ENCODE measurements around the gene TCERG1L. TPM values are rescaled to one million over a fixed set of nuclear protein-coding genes. Genes with fewer than 3 reads are reported as not detected.

Gene TCERG1L
- total RNA-seq (2022) = not detected in 2 replicates
- not detected for Bru-seq, nascent RNA
- not detected for BruChase-seq, experiment 1, labeled RNA remaining after a 6-hour chase
- BruChase-seq, experiment 2, labeled RNA remaining after a 2-hour chase = not detected
- long read RNA-seq = 0 reads

DNA sequence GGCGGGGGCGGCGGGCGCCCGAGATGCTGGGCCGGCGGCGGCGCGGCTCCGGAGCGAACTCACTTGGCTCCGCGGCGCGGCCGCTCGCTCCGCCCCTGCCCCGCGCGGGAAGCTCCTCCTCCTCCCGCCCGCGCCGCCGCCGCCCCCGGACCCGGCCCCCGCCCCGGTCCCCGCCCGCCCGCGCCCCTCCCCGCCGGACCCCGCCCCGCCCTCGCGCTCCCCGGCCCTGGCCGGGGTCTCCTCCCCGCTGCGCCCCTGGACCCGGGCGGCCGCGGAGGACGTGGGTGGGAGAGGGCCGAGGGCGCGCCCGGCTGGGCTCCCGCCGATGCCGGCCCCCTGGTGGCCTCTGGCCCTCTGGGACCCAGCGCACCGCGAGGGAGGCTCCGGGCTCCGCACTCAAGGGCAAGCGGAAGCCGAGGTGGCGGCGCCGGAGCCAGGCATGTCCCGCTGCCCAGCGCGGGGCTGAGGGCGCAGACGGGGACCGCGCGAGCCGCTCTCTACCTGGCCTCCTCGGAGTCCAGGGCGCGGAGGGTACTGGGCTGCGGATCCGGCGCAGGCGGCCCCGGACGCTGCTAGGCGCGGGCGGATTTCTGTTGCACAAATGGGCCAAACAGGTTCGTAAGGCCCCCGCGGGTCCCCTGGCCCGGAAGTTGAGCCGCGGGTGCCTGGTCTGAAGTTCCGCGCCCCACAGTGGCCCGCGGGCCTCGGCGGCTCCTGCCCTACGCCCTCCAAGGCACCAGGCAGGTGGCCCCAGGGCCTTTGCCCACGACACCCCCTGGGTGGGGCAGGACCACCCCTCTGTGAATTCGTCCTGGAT is at the start of gene TCERG1L:
TCERG1L (minus strand) TSS at position 61 of the 817 bp plus-strand sequence. CDS start 86 bp downstream, outside the sequence.
- H3K4me3 Mint-ChIP-seq (ENCODE audit: low read depth, unreplicated experiment) = no peak within 1 kb of the TSS
- H3K4me1 Mint-ChIP-seq (ENCODE audit: low read depth, unreplicated experiment) = no peaks in the 10 kb centered on the region
- no peak for DNase-seq
- intact Hi-C loops (cut with micrococcal nuclease; ENCODE audit: unreplicated experiment) = no loop called here
- peaks cover 8% of the 10 kb centered on the region for H3K36me3 Mint-ChIP-seq (ENCODE audit: insufficient read depth, unreplicated experiment)
- no peak within 1 kb of the TSS for H3K27ac Mint-ChIP-seq (ENCODE audit: unreplicated experiment)
- CTCF ChIA-PET = no interaction called here
- H3K9me3 Mint-ChIP-seq (ENCODE audit: low read depth, unreplicated experiment) = no peaks in the 10 kb centered on the region
- no peaks in the 10 kb centered on the region for H3K27me3 Mint-ChIP-seq (ENCODE audit: unreplicated experiment)
- no peak for TF ChIP-seq CTCF (IDR thresholded peaks at IDR 0.05; ENCODE audit: unreplicated experiment)
- BruUV-seq (replicated peaks) = no TSS peak

GRCh38 chr10:131358741-131359442 is 47.4 kb upstream of the TCERG1L start:
- DNase-seq = no peak
- BruUV-seq (replicated peaks) = no TSS peak
- no peak overlapping the region for H3K27ac Mint-ChIP-seq (ENCODE audit: unreplicated experiment)
- H3K4me1 Mint-ChIP-seq (ENCODE audit: low read depth, unreplicated experiment) = no peaks in the 10 kb centered on the region
- intact Hi-C loops (cut with micrococcal nuclease; ENCODE audit: unreplicated experiment) = no loop called here
- peaks cover 8% of the 10 kb centered on the region for H3K9me3 Mint-ChIP-seq (ENCODE audit: low read depth, unreplicated experiment)
- CTCF ChIA-PET = interaction anchor here (0.7 kb wide), 1 partner anchor 374 kb away, joined by 3 read pairs; no protein-coding TSS in a partner anchor
- no peak for TF ChIP-seq CTCF (IDR thresholded peaks at IDR 0.05; ENCODE audit: unreplicated experiment)
- H3K27me3 Mint-ChIP-seq (ENCODE audit: unreplicated experiment) = no peaks in the 10 kb centered on the region
- H3K4me3 Mint-ChIP-seq (ENCODE audit: low read depth, unreplicated experiment) = no peak overlapping the region
- no peaks in the 10 kb centered on the region for H3K36me3 Mint-ChIP-seq (ENCODE audit: insufficient read depth, unreplicated experiment)

GRCh38 chr10:131356442-131356841 is 44.9 kb upstream of the TCERG1L start:
- BruUV-seq (replicated peaks) = no TSS peak
- intact Hi-C loops (cut with micrococcal nuclease; ENCODE audit: unreplicated experiment) = no loop called here
- H3K36me3 Mint-ChIP-seq (ENCODE audit: insufficient read depth, unreplicated experiment) = no peaks in the 10 kb centered on the region
- H3K4me3 Mint-ChIP-seq (ENCODE audit: low read depth, unreplicated experiment) = no peak overlapping the region
- no peak for DNase-seq
- H3K27ac Mint-ChIP-seq (ENCODE audit: unreplicated experiment) = no peak overlapping the region
- no peak for TF ChIP-seq CTCF (IDR thresholded peaks at IDR 0.05; ENCODE audit: unreplicated experiment)
- CTCF ChIA-PET = no interaction called here
- no peaks in the 10 kb centered on the region for H3K27me3 Mint-ChIP-seq (ENCODE audit: unreplicated experiment)
- peaks cover 5% of the 10 kb centered on the region for H3K9me3 Mint-ChIP-seq (ENCODE audit: low read depth, unreplicated experiment)
- H3K4me1 Mint-ChIP-seq (ENCODE audit: low read depth, unreplicated experiment) = no peaks in the 10 kb centered on the region

DNA sequence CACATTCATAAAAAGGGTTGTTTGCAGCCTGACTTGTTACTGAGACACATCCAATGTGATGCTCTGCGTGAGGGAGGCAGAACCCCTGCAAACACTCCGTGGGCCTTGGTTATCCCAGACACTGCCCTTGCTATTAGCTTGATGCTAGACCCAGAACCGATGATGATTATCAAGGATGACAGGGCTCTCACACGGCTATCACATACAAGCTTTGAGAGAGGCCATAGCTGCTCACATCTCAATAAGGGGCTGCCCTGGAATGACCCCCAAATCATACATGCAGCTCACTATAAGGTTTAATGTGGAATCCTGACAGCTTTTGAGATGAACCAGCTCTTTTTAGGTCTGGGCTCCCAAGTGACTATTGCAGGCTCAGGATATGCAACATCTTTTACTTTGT is 44.4 kb upstream of the TCERG1L start:
- no peak for DNase-seq
- no peaks in the 10 kb centered on the region for H3K36me3 Mint-ChIP-seq (ENCODE audit: insufficient read depth, unreplicated experiment)

More for the DNA sequence above, 44.4 kb upstream of the TCERG1L start:
- Mint-ChIP-seq H3K27ac (ENCODE audit: unreplicated experiment) (no peak overlapping the region), H3K9me3 (ENCODE audit: low read depth, unreplicated experiment) (peaks cover 5% of the 10 kb centered on the region), H3K27me3 (ENCODE audit: unreplicated experiment) (no peaks in the 10 kb centered on the region), H3K4me1 (ENCODE audit: low read depth, unreplicated experiment) (no peaks in the 10 kb centered on the region), H3K4me3 (ENCODE audit: low read depth, unreplicated experiment) (no peak overlapping the region)
- no peak for TF ChIP-seq CTCF (IDR thresholded peaks at IDR 0.05; ENCODE audit: unreplicated experiment)
- CTCF ChIA-PET = no interaction called here
- no TSS peak for BruUV-seq (replicated peaks)
- intact Hi-C loops (cut with micrococcal nuclease; ENCODE audit: unreplicated experiment) = no loop called here

Data from Calu3 (cell line).